HG02571 (cell line): ENCODE results near the gene ST8SIA1.

Experiments
- ATAC-seq: cut with Tn5 transposase; IDR thresholded peaks from one replicate; pipeline ENCODE4 v1.9.1; 2021; ENCODE audit warnings: mild to moderate bottlenecking, moderate library complexity; ENCODE audit not compliant: unreplicated experiment

ST8SIA1 gene

GRCh38 chr12:22284871-22285270 lies 49.6 kb downstream of the ST8SIA1 start:
- ATAC-seq: no peak

DNA sequence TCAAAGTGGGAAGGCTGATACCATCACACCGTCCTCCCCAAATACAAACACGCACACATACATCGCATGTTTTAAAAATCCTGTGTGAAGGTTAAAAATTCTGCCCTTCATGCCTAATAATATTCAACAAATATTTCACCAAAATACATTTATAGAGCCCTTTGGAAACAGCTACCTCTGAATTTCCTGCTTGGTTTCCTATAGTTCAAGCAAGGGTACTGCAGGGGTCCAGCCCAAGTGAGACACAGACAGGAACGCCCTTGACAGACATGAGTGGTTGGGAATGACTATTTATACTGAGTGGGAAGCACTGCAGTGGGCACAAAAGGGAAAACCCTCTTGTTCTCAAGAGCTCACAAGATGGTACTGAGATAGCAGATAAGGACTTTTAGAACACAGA lies 51.0 kb downstream of the ST8SIA1 start:
- no peak for ATAC-seq

GRCh38 chr12:22283006-22283506 lies 51.5 kb downstream of the ST8SIA1 start:
- ATAC-seq: no peak

GRCh38 chr12:22282283-22282682 lies 52.2 kb downstream of the ST8SIA1 start:
- no peak for ATAC-seq

GRCh38 chr12:22276867-22277266 lies 57.6 kb downstream of the ST8SIA1 start:
- ATAC-seq: no peak

- ATAC-seq: no peak
These were observed 58.2 kb downstream of the ST8SIA1 start for GRCh38 chr12:22276313-22276712.

GRCh38 chr12:22275843-22276242 lies 58.7 kb downstream of the ST8SIA1 start:
- no peak for ATAC-seq

DNA sequence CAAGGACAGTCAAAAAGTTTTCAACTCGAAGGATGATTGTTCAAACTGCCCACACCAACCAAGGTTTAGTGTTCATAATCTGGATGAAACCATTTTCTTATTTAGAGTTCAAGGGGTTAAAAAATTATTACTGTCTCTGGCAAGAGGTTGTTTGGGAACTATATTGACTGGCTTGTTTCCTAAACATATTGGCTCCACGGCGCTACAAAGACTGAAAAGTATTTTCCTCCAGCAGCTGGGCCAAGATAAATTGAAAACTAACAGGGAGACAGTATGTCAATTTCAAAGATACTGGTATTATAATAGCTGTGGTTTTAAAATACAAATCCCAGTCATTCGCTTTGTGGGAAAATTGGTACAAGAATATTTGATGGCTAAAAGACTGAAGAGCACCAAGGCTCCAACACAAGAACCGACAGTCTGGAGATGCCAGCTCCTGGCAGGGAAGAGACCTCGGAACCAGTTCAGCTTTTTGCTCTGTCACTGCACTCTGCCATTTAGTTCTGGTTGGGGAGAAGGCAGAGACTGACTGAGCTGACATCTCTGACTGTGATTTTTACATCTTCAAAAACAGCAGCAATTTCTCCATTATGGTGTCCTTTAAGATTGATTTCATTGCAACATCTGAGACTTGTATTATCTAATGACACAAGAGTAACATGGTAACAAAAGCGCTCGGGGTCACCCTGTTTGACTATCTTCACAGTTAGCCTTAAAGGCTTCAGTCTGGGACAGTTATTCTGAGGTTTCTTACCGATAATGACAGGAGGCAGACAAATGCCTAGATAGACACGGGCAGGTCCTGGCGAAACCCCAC lies 62.0 kb downstream of the ST8SIA1 start:
- no peak for ATAC-seq

GRCh38 chr12:22271023-22271422 lies 63.5 kb downstream of the ST8SIA1 start:
- no peak for ATAC-seq

- ATAC-seq: no peak
These were observed 65.5 kb downstream of the ST8SIA1 start for GRCh38 chr12:22268973-22269372.

DNA sequence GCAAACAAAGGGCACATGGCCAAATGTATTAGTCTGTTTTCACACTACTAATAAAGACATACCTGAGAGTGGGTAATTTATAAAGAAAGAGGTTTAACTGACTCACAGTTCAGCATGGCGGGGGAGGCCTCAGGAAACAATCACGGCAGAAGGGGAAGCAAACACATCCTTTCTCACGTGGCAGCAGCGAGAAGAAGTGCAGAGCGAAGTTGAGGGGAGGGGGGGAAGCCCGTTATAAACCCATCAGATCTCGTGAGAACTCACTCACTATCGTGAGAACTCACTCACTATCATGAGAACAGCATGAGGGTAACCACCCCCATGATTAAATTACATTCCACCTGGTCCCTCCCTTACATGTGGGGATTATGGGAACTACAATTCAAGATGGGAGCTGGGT lies 66.1 kb downstream of the ST8SIA1 start:
- no peak for ATAC-seq

GRCh38 chr12:22266101-22266500 lies 68.4 kb downstream of the ST8SIA1 start:
- ATAC-seq: no peak

DNA sequence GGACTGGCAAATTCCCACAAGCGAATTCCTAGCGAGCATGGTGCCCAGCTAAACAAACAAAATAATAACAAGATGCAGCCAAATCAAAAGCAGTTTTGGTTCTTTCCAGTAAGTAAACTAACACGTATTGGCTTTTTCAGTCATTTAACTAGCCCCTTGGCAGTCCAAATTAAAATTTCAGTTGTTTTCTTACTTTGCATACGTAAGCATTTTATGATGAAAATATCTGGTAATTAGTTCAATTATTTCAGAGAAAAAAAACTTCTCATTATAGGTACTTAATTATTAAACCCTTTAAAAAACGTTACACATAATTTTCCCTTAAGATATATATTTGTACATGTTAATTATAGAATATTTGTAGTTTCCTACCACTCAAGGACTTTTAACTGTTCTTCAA lies 70.1 kb downstream of the ST8SIA1 start:
- no peak for ATAC-seq

DNA sequence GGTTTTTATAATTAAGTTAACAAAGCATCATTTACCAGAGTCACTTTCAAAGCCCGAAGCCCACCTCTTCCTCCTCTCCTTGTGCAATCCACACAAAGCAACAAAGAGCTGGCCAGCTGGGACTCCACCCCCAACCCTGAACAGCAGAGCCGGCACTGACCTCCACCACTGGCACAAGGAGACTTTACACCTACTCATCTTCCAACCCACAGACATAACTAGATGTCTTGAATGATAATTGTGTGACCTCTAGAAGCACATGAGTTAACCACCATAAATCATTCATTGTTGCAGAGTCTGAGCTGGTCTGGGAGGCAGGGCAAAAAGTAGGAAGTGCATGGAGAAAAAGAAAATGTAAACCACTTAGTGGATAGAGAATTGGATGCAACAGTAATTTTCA lies 72.2 kb downstream of the ST8SIA1 start:
- ATAC-seq: no peak

DNA sequence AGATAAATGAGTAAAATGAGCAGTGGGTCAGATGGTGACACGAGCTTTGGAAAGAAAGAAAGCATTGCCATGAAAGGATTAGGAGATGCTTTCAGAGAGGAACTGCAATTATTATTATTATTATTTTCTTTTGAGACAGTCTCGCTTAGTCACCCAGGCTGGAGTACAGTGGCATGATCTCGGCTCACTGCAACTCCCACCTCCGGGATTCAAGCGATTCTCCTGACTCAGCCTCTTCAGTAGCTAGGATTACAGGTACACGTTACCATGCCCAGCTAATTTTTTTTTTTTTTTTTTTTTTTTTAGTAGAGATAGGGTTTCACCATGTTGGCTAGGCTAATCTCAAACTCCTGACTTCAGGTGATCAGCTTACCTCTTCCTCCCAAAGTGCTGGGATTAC lies 77.4 kb downstream of the ST8SIA1 start:
- ATAC-seq: no peak

GRCh38 chr12:22256605-22257004 lies 77.9 kb downstream of the ST8SIA1 start:
- ATAC-seq: no peak

- no peak for ATAC-seq
These were observed 78.5 kb downstream of the ST8SIA1 start for GRCh38 chr12:22256041-22256441.

DNA sequence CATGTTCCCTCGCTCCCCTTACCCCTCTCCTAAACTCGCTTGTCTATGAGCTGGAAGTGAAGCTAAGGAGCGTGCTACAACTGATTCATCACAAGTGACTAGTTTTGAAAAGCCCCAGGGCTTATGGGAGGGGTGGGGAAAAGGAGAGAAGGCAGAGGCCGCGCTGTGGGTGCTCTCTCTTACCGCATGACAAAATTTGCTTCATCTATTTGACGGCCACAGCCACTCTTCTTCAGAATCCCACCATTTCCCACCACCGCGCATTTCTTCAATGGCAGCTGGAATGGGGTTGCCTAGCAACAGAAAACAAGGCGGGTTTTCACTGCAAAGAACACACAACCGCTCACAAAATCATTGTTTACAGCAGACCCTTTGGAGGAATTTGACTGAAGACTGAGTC lies 79.4 kb downstream of the ST8SIA1 start:
- ATAC-seq: no peak

DNA sequence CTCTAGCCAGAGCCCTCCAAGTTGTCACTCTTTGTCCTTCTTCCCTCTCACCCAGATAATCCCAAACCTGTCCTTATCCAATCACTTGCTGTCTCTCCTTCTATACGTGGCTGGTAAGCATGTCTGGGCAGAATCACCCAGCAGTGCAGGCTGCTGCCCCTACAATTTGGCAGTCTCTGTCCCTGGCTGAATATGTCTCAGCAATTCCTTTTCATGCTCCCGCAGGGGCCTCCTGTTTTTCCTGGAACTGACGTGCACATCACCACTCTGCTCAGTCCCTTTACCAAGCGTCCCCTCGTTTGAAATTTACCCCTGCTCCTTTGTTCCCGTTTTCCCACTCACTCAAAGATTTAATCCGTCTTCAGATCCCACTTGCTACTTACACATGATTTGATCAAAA lies 80.0 kb downstream of the ST8SIA1 start:
- no peak for ATAC-seq

DNA sequence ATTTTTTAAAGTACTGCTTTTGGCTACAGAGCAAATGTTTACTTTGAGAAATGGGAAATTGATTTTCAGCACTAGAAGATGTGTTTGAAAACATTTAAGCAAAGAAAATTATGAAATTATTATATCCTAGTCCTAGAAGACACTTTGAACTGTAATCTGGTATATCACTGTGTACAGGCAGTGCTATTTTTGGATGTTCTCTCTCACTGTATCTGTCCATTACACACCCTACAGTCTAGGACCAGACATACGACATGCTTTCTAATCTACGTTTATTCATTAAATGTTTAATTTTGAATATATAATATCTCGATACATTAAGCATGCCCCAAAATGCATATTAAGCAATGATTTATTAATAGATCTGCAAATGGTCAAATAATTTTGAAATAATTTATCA lies 82.5 kb downstream of the ST8SIA1 start:
- no peak for ATAC-seq

DNA sequence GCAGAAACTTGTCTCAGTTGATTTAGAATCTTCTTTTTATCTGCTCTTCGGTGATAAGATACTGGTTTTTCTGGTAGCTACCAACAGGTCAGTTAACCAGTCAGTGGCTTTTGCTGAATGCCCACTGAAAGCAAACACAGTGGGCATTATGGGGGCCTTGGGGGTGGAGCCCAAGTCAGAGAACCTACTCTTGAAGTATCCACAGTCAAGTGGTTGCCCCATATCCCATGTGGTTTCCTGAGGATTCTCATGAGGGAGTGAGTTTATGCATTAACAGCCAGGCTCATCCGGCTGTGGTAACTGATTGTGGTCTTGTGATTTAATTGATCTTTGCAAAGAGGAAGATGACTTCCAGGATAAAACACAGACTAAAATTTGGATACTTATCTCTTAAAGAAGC lies 83.7 kb downstream of the ST8SIA1 start:
- ATAC-seq: no peak

GRCh38 chr12:22248571-22249115 lies 85.9 kb downstream of the ST8SIA1 start:
- no peak for ATAC-seq

GRCh38 chr12:22248121-22248520 lies 86.4 kb downstream of the ST8SIA1 start:
- ATAC-seq: no peak
